SK-N-MC (cell line): ENCODE data around the gene MYO1G.

Source experiments
- DNase-seq: peaks from one replicate; pipeline ENCODE4 v3.0.0-alpha.2; 2011; ENCODE audit warnings: low read depth, low spot score
- H3K27ac ChIP-seq: fragments of 200-600 bp; sonication (generic); 2 replicates; pipeline ENCODE4 v1.5.1; 2016; ENCODE audit warnings: mixed run types
- H3K36me3 ChIP-seq: fragments of 200-600 bp; sonication (generic); 2 replicates; pipeline ENCODE4 v1.6.1; 2017; ENCODE audit warnings: antibody characterized with exemption, low read length, mixed read lengths; ENCODE audit not compliant: insufficient read depth
- H3K4me3 ChIP-seq: fragments of 200-600 bp; sonication (generic); 2 replicates; pipeline ENCODE4 v1.5.1; 2016
- H3K9ac ChIP-seq: fragments of 200-600 bp; sonication (generic); 2 replicates; pipeline ENCODE4 v1.8.0; 2017; ENCODE audit warnings: mixed run types, mixed read lengths; ENCODE audit not compliant: insufficient read length
- H3K9me3 ChIP-seq: fragments of 200-600 bp; sonication (generic); 2 replicates; pipeline ENCODE4 v1.6.1; 2017; ENCODE audit warnings: low read depth, mild to moderate bottlenecking, antibody characterized with exemption, low read length, moderate library complexity, mixed read lengths
- EZH2 ChIP-seq: fragments of 200-600 bp; sonication (generic); IDR thresholded peaks from one replicate; pipeline ENCODE4 v1.6.1; 2017; ENCODE audit warnings: antibody characterized with exemption
- FOXP2 ChIP-seq: optimal IDR thresholded peaks from 2 replicates; pipeline ENCODE3; 2011; ENCODE audit warnings: mild to moderate bottlenecking, moderate library complexity; ENCODE audit not compliant: insufficient read depth; ENCODE audit errors: extremely low read length, control extremely low read depth
- POLR2AphosphoS5 ChIP-seq: IDR thresholded peaks from 2 replicates; pipeline ENCODE4 v1.6.1; 2012; ENCODE audit warnings: mild to moderate bottlenecking, low read depth, low read length, borderline replicate concordance

MYO1G gene

GRCh38 chr7:45021604-45022296, 42.9 kb upstream of the MYO1G start:
- Histone ChIP-seq H3K27ac (no peak overlapping the region), H3K4me3 (no peak overlapping the region), H3K9me3 (0 out of 2 replicates have a peak, but pooled peaks cover 3% of the 10 kb centered on the region), H3K36me3 (peaks cover 8% of the 10 kb centered on the region; the same call in 1 of the 2 replicates), H3K9ac (no peak overlapping the region)
- no peak for DNase-seq
- TF ChIP-seq EZH2: no peak
- TF ChIP-seq POLR2AphosphoS5: no peak

GRCh38 chr7:45020915-45021314, 42.1 kb upstream of the MYO1G start:
- H3K9me3 ChIP-seq: 0 out of 2 replicates have a peak, but pooled peaks cover 3% of the 10 kb centered on the region
- no peak overlapping the region for H3K27ac ChIP-seq
- no peak overlapping the region for H3K9ac ChIP-seq
- no peak overlapping the region for H3K4me3 ChIP-seq
- H3K36me3 ChIP-seq: peaks cover 9% of the 10 kb centered on the region; the same call in 1 of the 2 replicates
- no peak for DNase-seq
- TF ChIP-seq EZH2 (no peak), POLR2AphosphoS5 (no peak), FOXP2 (no peak)

GRCh38 chr7:45017253-45017652, 38.4 kb upstream of the MYO1G start:
- Histone ChIP-seq H3K27ac (no peak overlapping the region), H3K36me3 (peaks cover 11% of the 10 kb centered on the region; the same call in 1 of the 2 replicates), H3K9ac (no peak overlapping the region), H3K4me3 (no peak overlapping the region), H3K9me3 (0 out of 2 replicates have a peak, but pooled peaks cover 3% of the 10 kb centered on the region)
- TF ChIP-seq POLR2AphosphoS5: no peak
- TF ChIP-seq FOXP2: no peak
- no peak for TF ChIP-seq EZH2
- no peak for DNase-seq

GRCh38 chr7:45015313-45015712, 36.5 kb upstream of the MYO1G start:
- no peak overlapping the region for H3K4me3 ChIP-seq
- no peak overlapping the region for H3K9ac ChIP-seq
- TF ChIP-seq EZH2: no peak
- no peak for TF ChIP-seq POLR2AphosphoS5
- TF ChIP-seq FOXP2: no peak
- H3K27ac ChIP-seq: no peak overlapping the region
- 0 out of 2 replicates have a peak, but pooled peaks cover 3% of the 10 kb centered on the region for H3K9me3 ChIP-seq
- H3K36me3 ChIP-seq: peaks cover 11% of the 10 kb centered on the region; the same call in 1 of the 2 replicates
- no peak for DNase-seq

- no peak for TF ChIP-seq POLR2AphosphoS5
- no peak for TF ChIP-seq EZH2
- TF ChIP-seq FOXP2: no peak
- Histone ChIP-seq H3K27ac (no peak overlapping the region), H3K9me3 (0 out of 2 replicates have a peak, but pooled peaks cover 3% of the 10 kb centered on the region), H3K9ac (no peak overlapping the region), H3K36me3 (peaks cover 11% of the 10 kb centered on the region; the same call in 1 of the 2 replicates), H3K4me3 (no peak overlapping the region)
- no peak for DNase-seq
Measured at GRCh38 chr7:45013465-45013967, 34.7 kb upstream of the MYO1G start.

GRCh38 chr7:45007571-45008328, 28.9 kb upstream of the MYO1G start:
- H3K4me3 ChIP-seq: no peak overlapping the region
- DNase-seq: no peak
- TF ChIP-seq EZH2 (no peak), POLR2AphosphoS5 (no peak), FOXP2 (no peak)
- no peaks in the 10 kb centered on the region for H3K9me3 ChIP-seq
- no peak overlapping the region for H3K27ac ChIP-seq
- H3K9ac ChIP-seq: no peak overlapping the region
- peaks cover 3% of the 10 kb centered on the region; the same call in 1 of the 2 replicates for H3K36me3 ChIP-seq

- TF ChIP-seq POLR2AphosphoS5 (no peak), EZH2 (no peak), FOXP2 (no peak)
- Histone ChIP-seq H3K27ac (no peak overlapping the region), H3K36me3 (peaks cover 3% of the 10 kb centered on the region; the same call in 1 of the 2 replicates), H3K9ac (no peak overlapping the region), H3K9me3 (no peaks in the 10 kb centered on the region), H3K4me3 (no peak overlapping the region)
- DNase-seq: no peak
Measured at GRCh38 chr7:45007106-45007505, 28.3 kb upstream of the MYO1G start.

GRCh38 chr7:45003789-45004188, 25.0 kb upstream of the MYO1G start:
- TF ChIP-seq POLR2AphosphoS5 (no peak), FOXP2 (no peak), EZH2 (no peak)
- Histone ChIP-seq H3K9me3 (no peaks in the 10 kb centered on the region), H3K36me3 (peaks cover 3% of the 10 kb centered on the region; the same call in 1 of the 2 replicates), H3K4me3 (no peak overlapping the region), H3K9ac (no peak overlapping the region), H3K27ac (no peak overlapping the region)
- no peak for DNase-seq

- H3K4me3 ChIP-seq: peak overlapping the region; percentile 98
- DNase-seq: no peak
- no peaks in the 10 kb centered on the region for H3K9me3 ChIP-seq
- peak overlapping the region; percentile 90 for H3K9ac ChIP-seq
- H3K27ac ChIP-seq: no peak overlapping the region
- H3K36me3 ChIP-seq: no peaks in the 10 kb centered on the region; the same call in 1 of the 2 replicates
- TF ChIP-seq POLR2AphosphoS5: no peak
- TF ChIP-seq EZH2: no peak
- no peak for TF ChIP-seq FOXP2
Measured at GRCh38 chr7:45001826-45002225, 23.0 kb upstream of the MYO1G start.
